Breast epithelium (tissue), 4 donors: ENCODE data around the gene CGB7. TPM values are rescaled to one million over a fixed set of nuclear protein-coding genes. Genes with fewer than 3 reads are reported as not detected.
A peak's percentile ranks its signal among the peaks of the same experiment; 100 is the strongest.

Experiments used
- DNase-seq, 2 donors: peaks; one replicate each; pipeline ENCODE4 v3.0.0-alpha.2; 2019; ENCODE audit warnings: low spot score in 2 of 2
- H3K27ac ChIP-seq, 2 donors: fragments of 200-600 bp; sonication (generic) in 1 of 2; one replicate each; pipeline ENCODE4 v1.5.1; 2016 to 2019; ENCODE audit warnings: mild to moderate bottlenecking in 1 of 2
- H3K27me3 ChIP-seq, 2 donors: fragments of 200-600 bp; sonication (generic) in 1 of 2; one replicate each; pipeline versions ENCODE4 v1.5.1 to v1.6.0; 2017 to 2019; ENCODE audit warnings: control low read depth in 1 of 2, mild to moderate bottlenecking in 1 of 2
- H3K36me3 ChIP-seq: fragments of 200-600 bp; one replicate; pipeline ENCODE4 v1.5.1; 2019
- H3K4me1 ChIP-seq, 2 donors: fragments of 200-600 bp; sonication (generic); one replicate each; pipeline ENCODE4 v1.5.1; 2016 to 2019; ENCODE audit warnings: control low read depth in 1 of 2
- H3K4me3 ChIP-seq, 3 donors: fragments of 200-600 bp; sonication (generic); 1 replicate in 2 of 3; 2 replicates in 1 of 3; pipeline ENCODE4 v1.5.1; 2016 to 2019; ENCODE audit warnings: mild to moderate bottlenecking in 3 of 3, moderate library complexity in 2 of 3
- H3K9me3 ChIP-seq, 2 donors: fragments of 200-600 bp; sonication (generic) in 1 of 2; one replicate each; pipeline ENCODE4 v1.5.1; 2016 to 2019; ENCODE audit warnings: control low read depth in 1 of 2
- CTCF ChIP-seq, 3 donors: fragments of 450-650 bp; IDR thresholded peaks; one replicate each; pipeline ENCODE4 v1.5.1; 2016 to 2017; ENCODE audit warnings: antibody characterized with exemption in 3 of 3, mild to moderate bottlenecking in 3 of 3, moderate library complexity in 3 of 3
- POLR2A ChIP-seq: fragments of 450-650 bp; IDR thresholded peaks from one replicate; pipeline ENCODE4 v1.6.1; 2016; ENCODE audit warnings: antibody characterized with exemption, mild to moderate bottlenecking, moderate library complexity
- POLR2AphosphoS5 ChIP-seq, 3 donors: sonication (generic); formaldehyde crosslinking; IDR thresholded peaks; one replicate each; pipeline ENCODE4 v1.6.1; 2017; ENCODE audit warnings: antibody characterized with exemption in 3 of 3
- intact Hi-C: fragments of 100-400 bp; cut with DNase I; formaldehyde crosslinking; loops from one replicate; pipeline ENCODE4 v1.15.1; 2023; ENCODE audit warnings: low total_unique reads
- total RNA-seq, 3 donors: library from RNA; depleted of rRNA; stranded (reverse); fragments of >200 nt; gene quantifications; one replicate each; pipeline ENCODE4 v1.1.0, GENCODE V29; 2016

Gene CGB7
- total RNA-seq, 3 donors from 2014 or later, result 0.15 to 2.0 TPM; not detected in 1

GRCh38 chr19:49092686-49093085 is 35.1 kb upstream of the CGB7 start:
- TF ChIP-seq POLR2A, result no peak
- TF ChIP-seq POLR2AphosphoS5 (IDR thresholded peaks at IDR 0.05), result no peak
- TF ChIP-seq CTCF (IDR thresholded peaks at IDR 0.05), result no peak
- Histone ChIP-seq H3K9me3 (no peaks in the 10 kb centered on the region), H3K4me1 (peaks cover under 1 to 2% of the 10 kb centered on the region in 2 donors), H3K4me3 (no peak overlapping the region), H3K27ac (no peak overlapping the region), H3K27me3 (no peaks in the 10 kb centered on the region), H3K36me3 (no peaks in the 10 kb centered on the region)
- intact Hi-C loops, result no loop called here
- no peak for DNase-seq

GRCh38 chr19:49091391-49092038 is 34.0 kb upstream of the CGB7 start:
- intact Hi-C loops, result no loop called here
- no peaks in the 10 kb centered on the region for H3K9me3 ChIP-seq
- H3K4me1 ChIP-seq, result peaks cover 5 to 7% of the 10 kb centered on the region in 2 donors
- H3K4me3 ChIP-seq, result no peak overlapping the region
- no peaks in the 10 kb centered on the region for H3K27me3 ChIP-seq
- no peaks in the 10 kb centered on the region for H3K36me3 ChIP-seq
- no peak for DNase-seq
- H3K27ac ChIP-seq, result no peak overlapping the region
- TF ChIP-seq POLR2AphosphoS5 (IDR thresholded peaks at IDR 0.05) (no peak), POLR2A (no peak), CTCF (IDR thresholded peaks at IDR 0.05) (no peak)

- Histone ChIP-seq H3K4me1 (peaks cover 7 to 9% of the 10 kb centered on the region in 2 donors), H3K27ac (peak overlapping the region in 1 of 2 donors; percentile 89), H3K9me3 (no peaks in the 10 kb centered on the region), H3K4me3 (peak overlapping the region; percentile 86 to 94 (median 88)), H3K27me3 (no peaks in the 10 kb centered on the region), H3K36me3 (no peaks in the 10 kb centered on the region)
- DNase-seq, result no peak
- TF ChIP-seq CTCF (IDR thresholded peaks at IDR 0.05) (no peak), POLR2AphosphoS5 (IDR thresholded peaks at IDR 0.05) (no peak), POLR2A (no peak)
- intact Hi-C loops, result no loop called here
These were observed 28.7 kb upstream of the CGB7 start for GRCh38 chr19:49086296-49086695.

- H3K4me1 ChIP-seq, result peaks cover 7 to 9% of the 10 kb centered on the region in 2 donors
- H3K27me3 ChIP-seq, result no peaks in the 10 kb centered on the region
- no peak for TF ChIP-seq POLR2A
- TF ChIP-seq POLR2AphosphoS5 (IDR thresholded peaks at IDR 0.05), result no peak
- no peak for TF ChIP-seq CTCF (IDR thresholded peaks at IDR 0.05)
- no peak for DNase-seq
- intact Hi-C loops, result no loop called here
- H3K9me3 ChIP-seq, result no peaks in the 10 kb centered on the region
- H3K27ac ChIP-seq, result peak overlapping the region; percentile 89 to 93
- no peaks in the 10 kb centered on the region for H3K36me3 ChIP-seq
- peak overlapping the region; percentile 86 to 94 (median 88) for H3K4me3 ChIP-seq
These were observed 28.3 kb upstream of the CGB7 start for GRCh38 chr19:49085868-49086232.

GRCh38 chr19:49085020-49085867 is 27.7 kb upstream of the CGB7 start, which contains the start of gene SNRNP70:
TSS of gene SNRNP70 (plus strand) at chr19:49085451. CDS start at chr19:49086415, 964 bp downstream.
- intact Hi-C loops, result no loop called here

More at GRCh38 chr19:49085020-49085867, 27.7 kb upstream of the CGB7 start, which contains the start of gene SNRNP70:
- H3K27ac ChIP-seq, result peak within 1 kb of the TSS; percentile 89 to 93
- H3K9me3 ChIP-seq, result no peaks in the 10 kb centered on the region
- H3K27me3 ChIP-seq, result no peaks in the 10 kb centered on the region
- TF ChIP-seq POLR2AphosphoS5 (IDR thresholded peaks at IDR 0.05), result peak; percentile 83 to 92 (median 85)
- peak in 1 of 3 donors; percentile 15 for TF ChIP-seq CTCF (IDR thresholded peaks at IDR 0.05)
- TF ChIP-seq POLR2A, result peak; percentile 96
- H3K36me3 ChIP-seq, result no peaks in the 10 kb centered on the region
- H3K4me1 ChIP-seq, result peaks cover 7 to 9% of the 10 kb centered on the region in 2 donors
- DNase-seq, result peak; percentile 98 to 99
- peak within 1 kb of the TSS; percentile 86 to 94 (median 88) for H3K4me3 ChIP-seq
